Endometrial microvascular endothelial cells (primary cell): ENCODE results near the gene CPS1. TPM values are rescaled to one million over a fixed set of nuclear protein-coding genes. Genes with fewer than 3 reads are reported as not detected.

Source experiments
- in situ Hi-C: cut with HindIII; loops from 2 replicates; pipeline ENCODE4 v1.10.0; 2017; ENCODE audit warnings: low sequenced_read_pairs, low pct_unique_long_range_greater_than_20kb; ENCODE audit errors: inconsistent ontology term
- total RNA-seq: library from RNA; depleted of rRNA; stranded (reverse); fragments of >200 nt; gene quantifications from one replicate; pipeline ENCODE4 v1.2.3, GENCODE V29; 2015; ENCODE audit errors: inconsistent ontology term

CPS1 gene
- total RNA-seq, 1 donor from 2014 or later: 1.1 TPM

DNA sequence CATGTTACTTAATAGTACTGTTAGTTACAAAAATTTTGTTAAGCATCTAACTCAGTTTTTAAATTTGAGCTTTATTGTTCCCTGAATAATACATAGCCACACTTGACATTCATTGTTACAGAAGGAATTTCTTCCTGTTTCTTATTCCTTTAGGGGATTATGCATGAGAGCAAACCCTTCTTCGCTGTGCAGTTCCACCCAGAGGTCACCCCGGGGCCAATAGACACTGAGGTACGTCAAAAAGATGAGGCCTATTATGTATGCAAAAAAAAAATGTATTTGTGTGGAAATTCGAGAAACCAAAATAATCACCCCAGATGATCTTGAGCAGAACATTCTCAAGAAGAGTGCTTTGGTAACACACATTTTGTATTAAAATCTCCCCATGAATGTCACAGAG, 36.3 kb downstream of the CPS1 start:
- in situ Hi-C loops: no loop called here

DNA sequence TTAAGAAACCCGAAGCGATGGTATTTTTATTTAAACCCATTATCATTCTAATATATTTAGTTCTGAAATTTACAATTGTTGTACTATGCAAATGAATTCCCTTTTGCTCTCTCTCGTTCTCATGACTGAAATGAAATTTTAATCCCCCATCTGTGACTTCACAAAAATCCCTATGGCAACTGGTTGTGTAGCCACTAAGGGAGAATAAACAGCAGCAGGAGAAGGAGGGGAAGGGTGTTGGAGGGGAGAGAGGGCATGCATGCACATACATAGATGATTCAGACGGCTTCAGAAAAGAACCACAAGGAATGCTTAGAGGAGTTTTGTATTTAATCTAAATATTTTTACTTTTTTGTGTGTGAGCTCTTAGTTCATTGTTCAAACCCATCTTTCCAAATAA, 36.8 kb downstream of the CPS1 start:
- in situ Hi-C loops: no loop called here

DNA sequence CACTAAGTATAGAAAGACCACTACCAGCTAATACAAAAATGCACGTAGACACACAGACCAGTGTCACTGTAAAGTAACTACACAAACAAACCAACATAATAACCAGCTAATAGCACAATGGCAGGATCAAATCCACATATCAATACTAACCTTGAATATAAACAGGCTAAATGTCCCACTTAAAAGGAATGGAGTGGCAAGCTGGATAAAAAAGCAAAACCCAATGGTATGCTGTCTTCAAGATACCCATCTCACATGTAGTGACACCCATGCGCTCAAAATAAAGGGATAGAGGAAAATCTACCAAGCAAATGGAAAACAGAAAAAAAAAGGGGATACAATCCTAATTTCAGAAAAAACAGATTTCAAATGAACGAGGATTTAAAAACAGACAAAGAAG, 41.8 kb downstream of the CPS1 start:
- in situ Hi-C loops: no loop called here

- in situ Hi-C loops: no loop called here
These were observed 43.1 kb downstream of the CPS1 start for GRCh38 chr2:210599476-210599875.

DNA sequence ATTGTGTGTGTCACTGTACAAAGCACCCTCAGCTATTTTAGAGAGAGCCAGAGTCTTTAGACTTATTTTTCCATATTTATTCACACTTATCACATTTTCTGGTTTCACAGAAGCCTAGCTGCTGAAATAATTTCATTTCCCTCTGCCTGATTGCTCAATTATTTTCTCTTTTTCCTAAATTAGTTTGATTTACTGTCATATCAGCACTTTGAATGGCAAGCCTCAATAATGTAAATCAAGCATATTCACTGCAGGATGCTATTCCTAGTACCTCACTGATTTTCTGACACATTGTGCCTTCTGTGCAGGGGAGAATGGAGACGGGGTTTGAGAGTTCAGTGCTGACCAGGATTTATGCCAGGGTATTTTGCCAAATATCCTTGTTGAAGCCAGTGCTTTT, 48.3 kb downstream of the CPS1 start:
- in situ Hi-C loops: no loop called here

DNA sequence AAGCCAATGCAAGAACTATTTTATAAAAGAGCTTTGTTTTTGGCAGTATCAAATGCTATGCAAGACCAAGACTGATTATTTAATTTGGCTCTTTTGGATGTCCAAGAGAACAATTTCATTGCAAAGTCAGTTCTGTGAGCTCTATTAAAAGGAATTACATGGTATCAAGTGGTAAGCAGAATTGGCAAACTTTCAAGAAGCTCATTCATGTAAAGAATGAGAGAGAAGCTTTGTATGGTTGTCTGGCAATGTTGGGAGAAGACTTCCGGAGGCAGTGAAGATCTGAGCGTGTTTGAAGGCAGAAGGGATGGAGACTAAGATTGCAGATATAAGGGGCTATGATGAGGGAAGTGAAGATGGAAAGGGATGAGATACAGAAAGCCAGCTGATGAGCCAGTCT, 49.6 kb downstream of the CPS1 start:
- in situ Hi-C loops: no loop called here

DNA sequence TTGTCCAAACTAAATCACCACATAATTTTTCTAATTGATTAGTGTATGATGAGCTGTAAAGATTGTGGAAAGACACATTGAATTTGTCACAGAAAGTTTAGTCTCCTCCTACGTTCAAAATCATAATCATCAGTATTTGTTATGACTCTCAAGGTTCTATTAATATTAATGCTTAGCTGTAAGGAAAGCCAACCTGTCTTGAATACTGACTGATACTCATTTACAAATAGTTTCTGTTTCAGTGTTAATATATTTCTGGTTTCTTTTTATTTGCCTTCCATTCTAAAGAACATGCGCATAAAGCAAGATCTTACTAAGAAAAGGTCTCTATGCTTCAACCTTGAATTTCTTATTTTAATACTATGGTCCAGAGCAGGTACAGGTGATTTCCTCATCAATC, 55.1 kb downstream of the CPS1 start:
- in situ Hi-C loops: no loop called here

DNA sequence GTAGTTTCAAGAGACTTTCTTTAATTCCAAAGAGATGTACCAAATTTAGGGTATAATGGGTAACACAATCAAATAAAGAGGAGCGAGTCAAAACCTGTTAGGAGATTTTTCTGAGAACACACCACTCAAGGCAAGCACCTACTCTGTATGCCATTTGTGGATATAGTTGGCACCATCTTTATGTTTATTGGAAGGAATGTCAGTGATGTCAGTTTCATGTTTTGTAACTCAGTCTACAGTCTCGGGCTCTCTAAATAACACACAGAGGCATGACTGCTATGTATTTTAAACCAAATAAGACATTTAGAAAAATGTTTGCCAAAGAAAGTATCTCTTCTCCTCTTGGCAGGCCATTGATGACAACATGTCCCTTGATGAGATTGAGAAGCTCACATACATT, 59.7 kb downstream of the CPS1 start:
- in situ Hi-C loops: no loop called here

- in situ Hi-C loops: no loop called here
These were observed 60.9 kb downstream of the CPS1 start for GRCh38 chr2:210617318-210617717.

GRCh38 chr2:210617732-210618330, 61.4 kb downstream of the CPS1 start:
- in situ Hi-C loops: no loop called here

DNA sequence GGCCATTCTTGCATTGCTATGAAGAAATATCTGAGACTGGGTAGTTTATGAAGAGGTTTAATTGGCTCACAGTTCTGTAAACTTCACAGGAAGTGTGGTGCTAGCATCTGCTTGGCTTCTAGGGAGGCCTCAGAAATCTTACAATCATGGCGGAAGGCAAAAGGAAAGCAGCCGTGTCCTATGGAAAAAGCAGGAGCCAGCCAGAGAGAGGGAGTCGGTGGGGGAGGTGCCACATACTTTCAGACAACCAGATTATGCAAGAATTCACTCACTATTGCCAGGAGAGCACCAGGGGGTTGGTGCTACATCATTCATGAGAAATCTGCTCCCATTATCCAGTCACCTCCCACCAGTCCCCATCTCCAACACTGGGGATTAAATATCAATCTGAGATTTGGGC, 64.1 kb downstream of the CPS1 start:
- in situ Hi-C loops: no loop called here

- in situ Hi-C loops: no loop called here
These were observed 67.1 kb downstream of the CPS1 start for GRCh38 chr2:210623506-210623905.

GRCh38 chr2:210626849-210627248, 70.5 kb downstream of the CPS1 start:
- in situ Hi-C loops: no loop called here

DNA sequence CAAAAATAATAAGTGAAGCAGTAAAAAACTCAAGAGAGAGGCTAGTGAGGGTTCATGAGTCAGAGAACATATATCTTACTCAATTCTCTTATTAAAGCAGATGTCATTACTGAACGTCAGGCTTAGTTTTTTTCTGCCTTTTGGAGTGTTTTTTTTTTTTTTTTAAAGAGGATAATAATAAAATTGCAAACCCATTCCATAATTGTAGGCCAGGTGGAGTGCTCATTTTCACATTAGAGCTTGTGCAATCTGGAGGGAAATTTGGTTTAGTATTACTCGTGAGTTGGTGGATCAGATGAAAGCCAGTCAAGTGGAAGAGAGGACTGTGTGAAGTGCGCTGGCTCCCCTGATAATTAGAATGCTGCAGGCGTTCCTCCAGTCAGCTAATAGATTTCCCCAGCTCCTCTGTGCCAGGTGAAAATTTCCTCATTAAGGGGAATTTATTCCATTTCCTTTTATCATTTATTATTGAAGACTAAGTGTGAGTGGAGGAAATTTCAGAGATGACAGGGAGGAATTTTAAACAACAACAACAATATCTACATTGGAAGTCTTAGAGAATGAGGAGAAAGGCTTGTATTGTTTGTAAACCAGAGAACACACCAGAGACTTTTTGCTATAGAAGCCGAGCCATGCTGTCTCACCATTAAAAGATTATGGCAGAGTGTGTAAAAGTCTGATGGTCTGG, 74.6 kb downstream of the CPS1 start:
- in situ Hi-C loops: no loop called here

- in situ Hi-C loops: no loop called here
These were observed 77.3 kb downstream of the CPS1 start for GRCh38 chr2:210633699-210634098.

DNA sequence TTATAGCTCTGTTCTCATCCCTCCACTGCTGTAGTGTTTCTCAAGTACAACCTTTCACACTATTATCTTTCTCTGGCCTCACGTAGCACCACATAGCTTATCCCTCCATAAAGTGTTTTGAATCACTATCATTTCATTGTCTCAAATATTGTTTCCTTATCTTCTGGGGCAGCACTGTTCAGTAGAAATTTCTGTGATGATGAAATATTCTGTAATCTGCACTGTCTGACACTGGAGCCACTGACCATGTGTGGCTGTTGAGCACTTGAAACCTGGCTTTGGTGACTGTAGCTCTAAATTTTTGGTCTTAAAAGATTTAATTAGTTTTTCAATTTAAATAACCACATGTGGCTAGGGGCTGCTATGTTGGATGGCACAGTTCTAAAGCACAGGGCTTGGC, 78.9 kb downstream of the CPS1 start:
- in situ Hi-C loops: no loop called here

DNA sequence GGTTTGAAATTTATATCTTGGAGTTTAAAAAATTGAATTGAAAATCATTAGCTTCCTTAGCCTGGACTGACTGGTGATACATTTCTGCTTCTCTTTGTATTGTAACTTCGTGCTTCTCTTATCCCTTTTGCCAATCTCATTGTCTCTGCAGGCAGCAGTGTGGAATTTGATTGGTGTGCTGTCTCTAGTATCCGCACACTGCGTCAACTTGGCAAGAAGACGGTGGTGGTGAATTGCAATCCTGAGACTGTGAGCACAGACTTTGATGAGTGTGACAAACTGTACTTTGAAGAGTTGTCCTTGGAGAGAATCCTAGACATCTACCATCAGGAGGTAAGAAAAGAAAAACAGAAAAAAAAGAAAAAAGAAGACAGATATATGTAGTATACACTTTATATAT, 85.9 kb downstream of the CPS1 start:
- in situ Hi-C loops: no loop called here

DNA sequence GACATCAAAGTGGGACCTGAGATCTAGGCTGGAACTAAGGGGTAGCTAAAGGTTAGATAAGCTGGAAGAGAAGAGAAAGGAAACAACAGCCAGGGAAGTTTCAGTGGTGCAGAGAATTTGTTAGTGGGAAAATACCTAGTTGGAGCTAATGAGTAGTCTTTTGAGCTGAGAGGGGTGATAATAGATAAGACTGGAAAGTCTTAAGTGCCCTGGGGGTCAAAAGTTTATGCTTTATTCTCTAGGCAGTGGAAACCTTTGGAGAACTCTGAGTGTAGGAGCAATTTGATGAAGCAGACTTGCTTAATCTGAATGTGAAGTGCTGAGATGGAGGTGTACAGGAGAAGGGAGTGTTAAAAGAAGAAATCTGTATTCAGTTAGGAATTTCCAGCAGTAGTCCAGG, 90.8 kb downstream of the CPS1 start:
- in situ Hi-C loops: no loop called here

DNA sequence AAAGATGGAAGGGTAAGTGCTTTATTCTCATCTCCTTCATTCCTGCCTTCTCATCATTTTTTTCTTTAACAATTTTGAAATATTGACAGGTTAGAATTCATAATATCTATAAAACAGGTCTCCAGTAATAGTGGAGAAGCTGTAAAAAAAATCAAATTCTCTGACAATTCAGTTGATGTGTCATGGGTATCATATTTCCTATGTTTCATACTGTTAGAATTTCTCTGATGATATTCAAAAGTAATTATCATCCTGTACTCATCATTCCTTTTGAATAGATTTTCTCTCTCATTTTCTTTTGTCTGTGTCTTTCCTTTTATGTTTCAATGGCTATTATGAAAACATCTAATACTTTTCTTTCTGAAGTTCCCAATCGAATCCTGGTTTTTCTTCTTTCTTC, 97.7 kb downstream of the CPS1 start:
- in situ Hi-C loops: no loop called here

DNA sequence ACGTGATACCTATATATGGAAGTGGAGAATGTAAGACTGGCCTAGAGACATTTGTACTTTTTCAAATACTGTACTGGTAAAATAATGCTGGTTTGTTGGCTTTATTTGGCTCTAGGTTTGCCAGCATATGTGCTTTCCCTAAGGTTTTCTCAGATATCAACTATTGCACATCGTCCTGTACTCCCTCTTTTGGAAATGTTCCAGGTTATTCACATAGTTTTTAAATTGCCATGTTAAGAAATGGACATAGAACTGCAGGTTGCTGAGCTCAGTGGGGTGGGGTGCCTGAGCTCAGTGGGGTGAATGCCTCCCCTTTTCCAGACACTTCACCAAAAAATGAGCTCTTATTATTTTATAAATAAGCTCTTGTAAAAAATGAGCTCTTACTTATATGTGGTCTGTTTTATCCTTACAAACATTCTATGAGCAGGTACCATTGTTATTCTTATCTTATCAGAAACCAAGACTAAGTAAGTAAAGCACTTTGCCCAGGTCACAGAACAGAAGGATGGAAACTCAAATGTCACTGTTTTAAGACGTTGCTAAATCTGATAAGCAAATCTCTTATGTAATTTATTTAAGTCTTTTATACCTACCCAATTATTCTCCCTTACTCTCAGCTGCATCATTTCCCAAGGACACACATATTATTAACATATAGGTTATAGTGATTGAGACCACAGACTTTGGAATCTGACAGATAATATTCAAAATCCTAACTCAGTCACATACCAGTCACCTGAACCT, 99.0 kb downstream of the CPS1 start:
- in situ Hi-C loops: no loop called here
